Activated CD4-positive, alpha-beta T cell treated with anti-CD3 and anti-CD28 coated beads, Interleukin-2, amount 10 ng/mL, durations not matched to agents 24 days and 14 days (primary cell): ENCODE data around the gene LYPD6. TPM values are rescaled to one million over a fixed set of nuclear protein-coding genes. Genes with fewer than 3 reads are reported as not detected.

Source experiments
- DNase-seq: peaks from one replicate; pipeline ENCODE4 v3.0.0; 2022
- H3K27ac Mint-ChIP-seq: one replicate; pipeline ENCODE4 v1.8.0; 2022; ENCODE audit warnings: mild to moderate bottlenecking, mixed read lengths
- H3K27me3 Mint-ChIP-seq: one replicate; pipeline ENCODE4 v1.8.0; 2022; ENCODE audit warnings: mixed read lengths
- H3K36me3 Mint-ChIP-seq: one replicate; pipeline ENCODE4 v1.8.0; 2022; ENCODE audit warnings: low read depth, mild to moderate bottlenecking, mixed read lengths
- H3K4me1 Mint-ChIP-seq: one replicate; pipeline ENCODE4 v1.8.0; 2021; ENCODE audit warnings: mixed read lengths
- H3K4me3 Mint-ChIP-seq: one replicate; pipeline ENCODE4 v1.8.0; 2022; ENCODE audit warnings: mild to moderate bottlenecking, moderate library complexity, mixed read lengths
- H3K9me3 Mint-ChIP-seq: one replicate; pipeline ENCODE4 v1.8.0; 2021; ENCODE audit warnings: mixed read lengths
- intact Hi-C: fragments of 100-400 bp; cut with micrococcal nuclease; formaldehyde crosslinking; loops from one replicate; pipeline ENCODE4 v1.15.1; 2023
- total RNA-seq: library from RNA; stranded (reverse); gene quantifications from 2 replicates; pipeline ENCODE4 v1.2.3, GENCODE V29; 2022

Gene LYPD6
- total RNA-seq, 1 donor from 2014 or later = not detected

GRCh38 chr2:149465873-149466272 is 135.5 kb downstream of the LYPD6 start:
- Mint-ChIP-seq H3K36me3 (no peaks in the 10 kb centered on the region), H3K27me3 (no peaks in the 10 kb centered on the region), H3K4me3 (no peak overlapping the region), H3K27ac (no peak overlapping the region), H3K4me1 (no peaks in the 10 kb centered on the region), H3K9me3 (no peaks in the 10 kb centered on the region)
- intact Hi-C loops = no loop called here
- no peak for DNase-seq

- no peaks in the 10 kb centered on the region for H3K9me3 Mint-ChIP-seq
- no peaks in the 10 kb centered on the region for H3K36me3 Mint-ChIP-seq
- no peak overlapping the region for H3K4me3 Mint-ChIP-seq
- DNase-seq = no peak
- H3K27me3 Mint-ChIP-seq = no peaks in the 10 kb centered on the region
- no peaks in the 10 kb centered on the region for H3K4me1 Mint-ChIP-seq
- intact Hi-C loops = no loop called here
- no peak overlapping the region for H3K27ac Mint-ChIP-seq
These were observed 136.2 kb downstream of the LYPD6 start for GRCh38 chr2:149466635-149467034.

- no peaks in the 10 kb centered on the region for H3K36me3 Mint-ChIP-seq
- H3K9me3 Mint-ChIP-seq = no peaks in the 10 kb centered on the region
- H3K4me3 Mint-ChIP-seq = no peak overlapping the region
- intact Hi-C loops = no loop called here
- DNase-seq = no peak
- no peaks in the 10 kb centered on the region for H3K4me1 Mint-ChIP-seq
- H3K27ac Mint-ChIP-seq = no peak overlapping the region
- H3K27me3 Mint-ChIP-seq = no peaks in the 10 kb centered on the region
These were observed 137.0 kb downstream of the LYPD6 start for GRCh38 chr2:149467436-149467835.

DNA sequence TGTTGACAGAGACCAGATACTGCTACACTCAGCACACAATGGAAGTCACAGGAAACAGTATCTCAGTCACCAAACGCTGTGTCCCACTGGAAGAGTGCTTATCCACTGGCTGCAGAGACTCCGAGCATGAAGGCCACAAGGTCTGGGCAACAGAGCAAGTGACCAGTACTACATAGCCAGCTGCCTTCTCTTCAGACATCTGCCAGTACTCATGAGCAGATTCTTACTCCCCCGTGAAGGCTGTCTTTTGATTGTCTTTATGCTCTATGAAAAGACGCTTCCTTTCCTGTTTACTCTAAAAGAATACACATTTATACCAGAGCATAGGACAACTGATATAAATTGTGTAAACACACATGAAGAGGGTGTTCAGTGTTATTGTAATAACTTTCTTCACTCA is 138.2 kb downstream of the LYPD6 start:
- no peak for DNase-seq
- intact Hi-C loops = no loop called here
- Mint-ChIP-seq H3K27ac (no peak overlapping the region), H3K4me3 (no peak overlapping the region), H3K27me3 (no peaks in the 10 kb centered on the region), H3K36me3 (no peaks in the 10 kb centered on the region), H3K9me3 (no peaks in the 10 kb centered on the region), H3K4me1 (no peaks in the 10 kb centered on the region)

DNA sequence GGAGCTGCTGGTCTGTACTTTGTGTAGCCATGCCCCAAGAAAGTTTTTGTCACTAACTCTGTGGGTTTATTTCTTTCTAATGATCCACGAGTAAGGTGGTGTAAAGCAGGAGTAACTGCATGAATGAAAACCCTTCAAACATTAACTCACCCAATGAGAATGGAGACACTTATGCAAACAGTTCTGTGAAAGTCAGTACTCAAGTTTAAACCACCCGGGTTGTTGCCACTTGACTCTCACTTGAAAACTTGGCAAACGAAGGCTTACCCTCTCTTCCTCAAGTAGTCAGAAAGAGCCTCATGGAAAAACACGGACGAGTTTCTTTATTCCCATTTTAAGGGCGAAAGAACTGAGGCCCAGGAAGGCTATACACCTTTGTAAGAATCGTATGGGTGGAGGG is 139.7 kb downstream of the LYPD6 start:
- H3K9me3 Mint-ChIP-seq = no peaks in the 10 kb centered on the region
- no peak for DNase-seq
- intact Hi-C loops = no loop called here
- no peak overlapping the region for H3K27ac Mint-ChIP-seq
- H3K27me3 Mint-ChIP-seq = no peaks in the 10 kb centered on the region
- no peaks in the 10 kb centered on the region for H3K36me3 Mint-ChIP-seq
- no peaks in the 10 kb centered on the region for H3K4me1 Mint-ChIP-seq
- no peak overlapping the region for H3K4me3 Mint-ChIP-seq

DNA sequence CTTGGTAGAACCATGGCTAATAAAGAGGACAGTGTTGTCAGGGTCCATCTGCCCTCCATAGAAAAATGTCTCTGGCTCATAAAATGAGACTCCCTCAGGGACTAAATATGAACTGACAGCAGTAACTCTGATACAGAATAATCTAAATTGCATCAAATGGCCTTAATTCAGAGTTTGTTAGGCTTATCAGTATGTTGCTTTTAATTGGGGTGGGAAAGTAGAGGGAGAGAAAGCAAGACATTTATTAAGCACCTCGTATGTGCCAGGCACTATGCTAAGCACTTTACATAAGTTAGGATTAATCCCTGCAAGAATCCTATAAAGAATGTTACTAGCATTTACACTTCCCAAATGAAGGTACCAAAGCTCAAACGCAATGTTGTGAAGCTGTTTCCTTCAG is 142.0 kb downstream of the LYPD6 start:
- H3K27me3 Mint-ChIP-seq = no peaks in the 10 kb centered on the region
- no peaks in the 10 kb centered on the region for H3K36me3 Mint-ChIP-seq
- no peaks in the 10 kb centered on the region for H3K4me1 Mint-ChIP-seq
- DNase-seq = no peak
- H3K9me3 Mint-ChIP-seq = no peaks in the 10 kb centered on the region
- intact Hi-C loops = no loop called here
- H3K27ac Mint-ChIP-seq = no peak overlapping the region
- no peak overlapping the region for H3K4me3 Mint-ChIP-seq

DNA sequence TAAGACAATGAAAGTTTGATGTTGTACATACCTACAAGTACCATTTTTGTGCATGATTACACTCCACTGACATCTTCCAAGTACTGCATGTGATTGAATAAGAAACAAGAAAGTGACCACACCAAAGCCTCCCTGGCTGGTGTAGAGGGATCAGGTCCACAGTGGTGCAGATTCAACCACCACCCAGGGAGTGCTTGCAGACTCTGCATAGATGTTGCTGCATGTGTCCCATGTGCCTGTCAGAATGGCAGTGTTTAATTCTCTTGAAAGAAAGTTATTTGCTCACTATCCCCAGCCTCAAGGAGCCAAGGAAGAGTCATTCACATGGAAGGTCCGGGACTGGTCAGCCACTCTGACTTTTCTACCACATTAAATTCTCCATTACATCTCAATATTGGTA is 142.7 kb downstream of the LYPD6 start:
- H3K27ac Mint-ChIP-seq = no peak overlapping the region
- H3K4me1 Mint-ChIP-seq = no peaks in the 10 kb centered on the region
- H3K27me3 Mint-ChIP-seq = no peaks in the 10 kb centered on the region
- no peaks in the 10 kb centered on the region for H3K36me3 Mint-ChIP-seq
- intact Hi-C loops = no loop called here
- no peak overlapping the region for H3K4me3 Mint-ChIP-seq
- DNase-seq = no peak
- no peaks in the 10 kb centered on the region for H3K9me3 Mint-ChIP-seq

- intact Hi-C loops = no loop called here
- Mint-ChIP-seq H3K4me1 (no peaks in the 10 kb centered on the region), H3K4me3 (no peak overlapping the region), H3K27ac (no peak overlapping the region), H3K9me3 (no peaks in the 10 kb centered on the region), H3K36me3 (no peaks in the 10 kb centered on the region), H3K27me3 (no peaks in the 10 kb centered on the region)
- DNase-seq = no peak
These were observed 143.1 kb downstream of the LYPD6 start for GRCh38 chr2:149473521-149473920.

DNA sequence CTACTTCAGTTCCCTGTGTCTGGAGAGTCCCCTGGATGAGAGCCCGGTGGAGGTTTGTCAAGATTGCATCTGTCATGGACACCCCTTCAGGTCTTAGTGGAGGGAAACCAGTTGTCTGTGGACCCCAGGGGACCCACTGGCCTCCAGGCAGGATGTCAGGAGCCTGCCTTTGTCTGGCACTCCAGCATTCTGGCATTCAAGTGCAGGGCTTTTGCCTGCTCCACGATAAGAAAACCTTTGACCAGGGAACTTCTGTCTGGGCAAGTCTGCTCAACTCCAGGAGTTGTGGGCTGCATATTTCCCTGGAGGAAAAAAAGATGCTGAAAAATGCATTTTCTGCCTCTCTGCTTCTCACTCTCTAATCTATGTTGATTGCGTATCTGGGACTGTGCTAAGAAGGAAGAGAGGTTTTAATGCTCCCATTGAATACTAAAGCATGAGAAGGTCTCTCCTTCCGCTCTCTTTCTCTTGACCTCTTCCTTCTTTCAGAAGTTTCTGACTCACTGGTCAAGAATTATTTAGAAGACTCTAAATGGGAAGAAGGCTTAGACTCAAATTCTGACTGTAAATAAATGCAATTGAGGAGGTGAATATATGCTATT is 152.7 kb downstream of the LYPD6 start:
- no peak overlapping the region for H3K4me3 Mint-ChIP-seq
- H3K27me3 Mint-ChIP-seq = peaks cover 4% of the 10 kb centered on the region
- intact Hi-C loops = no loop called here
- no peak for DNase-seq
- no peaks in the 10 kb centered on the region for H3K9me3 Mint-ChIP-seq
- no peaks in the 10 kb centered on the region for H3K36me3 Mint-ChIP-seq
- no peak overlapping the region for H3K27ac Mint-ChIP-seq
- no peaks in the 10 kb centered on the region for H3K4me1 Mint-ChIP-seq

- H3K4me3 Mint-ChIP-seq = no peak overlapping the region
- no peaks in the 10 kb centered on the region for H3K9me3 Mint-ChIP-seq
- H3K4me1 Mint-ChIP-seq = no peaks in the 10 kb centered on the region
- peaks cover 7% of the 10 kb centered on the region for H3K27me3 Mint-ChIP-seq
- intact Hi-C loops = no loop called here
- no peak for DNase-seq
- H3K36me3 Mint-ChIP-seq = no peaks in the 10 kb centered on the region
- H3K27ac Mint-ChIP-seq = no peak overlapping the region
These were observed 156.3 kb downstream of the LYPD6 start for GRCh38 chr2:149486664-149487063.

DNA sequence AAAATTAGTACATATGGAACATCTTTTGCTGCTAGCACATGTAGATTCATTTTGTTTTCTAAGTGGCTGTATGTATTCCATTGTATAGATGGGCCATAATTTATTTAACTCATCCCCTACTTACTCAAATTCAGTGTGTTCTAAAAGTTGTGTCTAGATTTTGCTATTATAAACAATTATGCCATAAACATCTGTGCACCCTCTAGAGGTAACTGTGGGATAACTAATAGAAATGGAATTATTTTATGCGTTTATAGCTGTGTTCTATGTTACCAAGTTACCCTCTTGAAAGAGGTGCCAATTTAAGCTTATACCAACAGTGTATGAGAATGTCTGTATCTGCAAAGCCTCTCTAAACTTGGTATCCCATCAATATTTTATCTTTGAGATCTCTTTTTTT is 156.8 kb downstream of the LYPD6 start:
- H3K4me1 Mint-ChIP-seq = no peaks in the 10 kb centered on the region
- intact Hi-C loops = no loop called here
- H3K27me3 Mint-ChIP-seq = peaks cover 9% of the 10 kb centered on the region
- H3K36me3 Mint-ChIP-seq = no peaks in the 10 kb centered on the region
- no peak overlapping the region for H3K27ac Mint-ChIP-seq
- DNase-seq = no peak
- H3K4me3 Mint-ChIP-seq = no peak overlapping the region
- H3K9me3 Mint-ChIP-seq = no peaks in the 10 kb centered on the region

GRCh38 chr2:149488706-149489440 is 158.5 kb downstream of the LYPD6 start:
- H3K4me1 Mint-ChIP-seq = no peaks in the 10 kb centered on the region
- peaks cover 9% of the 10 kb centered on the region for H3K27me3 Mint-ChIP-seq
- H3K36me3 Mint-ChIP-seq = no peaks in the 10 kb centered on the region
- intact Hi-C loops = no loop called here
- no peaks in the 10 kb centered on the region for H3K9me3 Mint-ChIP-seq
- no peak for DNase-seq
- H3K4me3 Mint-ChIP-seq = no peak overlapping the region
- H3K27ac Mint-ChIP-seq = no peak overlapping the region

DNA sequence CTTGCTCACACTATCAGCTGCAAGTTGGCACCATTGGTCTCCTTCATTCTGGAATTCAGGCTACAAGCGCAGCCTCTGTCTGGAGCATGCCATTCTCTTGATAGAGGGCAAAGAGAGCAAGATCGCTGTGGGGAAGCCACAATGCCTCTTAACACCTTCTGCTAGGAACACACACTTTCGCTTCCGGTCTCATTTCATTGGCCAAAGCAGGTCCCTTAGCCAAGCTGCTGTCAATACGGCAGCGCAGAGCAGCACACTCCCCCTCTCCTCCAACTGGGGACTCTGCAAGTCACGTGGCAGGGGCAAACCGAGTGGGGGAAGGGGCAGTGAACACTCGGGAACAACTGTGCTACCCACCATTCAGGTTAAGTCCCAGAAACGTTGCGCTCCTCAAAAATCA is 159.1 kb downstream of the LYPD6 start:
- H3K9me3 Mint-ChIP-seq = no peaks in the 10 kb centered on the region
- H3K36me3 Mint-ChIP-seq = no peaks in the 10 kb centered on the region
- no peak overlapping the region for H3K27ac Mint-ChIP-seq
- no peak overlapping the region for H3K4me3 Mint-ChIP-seq
- intact Hi-C loops = no loop called here
- H3K27me3 Mint-ChIP-seq = peaks cover 9% of the 10 kb centered on the region
- DNase-seq = no peak
- H3K4me1 Mint-ChIP-seq = no peaks in the 10 kb centered on the region

- Mint-ChIP-seq H3K9me3 (no peaks in the 10 kb centered on the region), H3K27me3 (peaks cover 7% of the 10 kb centered on the region), H3K36me3 (no peaks in the 10 kb centered on the region), H3K4me1 (no peaks in the 10 kb centered on the region), H3K27ac (no peak overlapping the region), H3K4me3 (no peak overlapping the region)
- intact Hi-C loops = no loop called here
- no peak for DNase-seq
These were observed 159.9 kb downstream of the LYPD6 start for GRCh38 chr2:149490296-149490695.

DNA sequence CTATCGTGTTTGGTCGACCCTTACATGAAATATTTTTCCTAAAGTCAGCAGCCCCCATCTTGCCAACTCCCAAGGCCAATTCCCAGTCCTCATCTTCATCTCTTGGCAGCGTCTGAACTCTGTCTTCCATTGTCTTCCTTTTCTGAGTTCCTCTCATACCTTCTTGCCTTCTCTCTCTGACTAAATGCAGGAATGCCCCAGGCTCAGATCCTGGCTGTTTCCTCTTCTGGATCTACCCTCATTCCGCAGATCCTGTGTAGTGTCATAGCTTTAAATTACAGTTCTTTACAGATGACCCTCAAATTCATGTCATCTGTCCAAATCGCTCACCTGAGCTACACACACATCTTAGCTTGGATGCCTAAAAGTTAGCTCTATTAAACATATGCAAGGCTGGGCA is 162.5 kb downstream of the LYPD6 start:
- H3K36me3 Mint-ChIP-seq = no peaks in the 10 kb centered on the region
- H3K9me3 Mint-ChIP-seq = no peaks in the 10 kb centered on the region
- no peaks in the 10 kb centered on the region for H3K4me1 Mint-ChIP-seq
- H3K27me3 Mint-ChIP-seq = peaks cover 5% of the 10 kb centered on the region
- intact Hi-C loops = no loop called here
- H3K4me3 Mint-ChIP-seq = no peak overlapping the region
- no peak overlapping the region for H3K27ac Mint-ChIP-seq
- DNase-seq = no peak
